ENCODE data around the gene CAMSAP1.

Gene CAMSAP1

GRCh38 chr9:135939351-135940265 is 32.3 kb upstream of the CAMSAP1 start:
- peak in 1 of 2 experiments; percentile 58 for DNase-seq

- DNase-seq, result no peak
Observed at GRCh38 chr9:135937521-135938489, 30.5 kb upstream of the CAMSAP1 start.

- no peak for DNase-seq
Observed at GRCh38 chr9:135933114-135933513, 25.8 kb upstream of the CAMSAP1 start.

- DNase-seq, result no peak
Observed at GRCh38 chr9:135932656-135933055, 25.3 kb upstream of the CAMSAP1 start.

- no peak for DNase-seq
Observed at GRCh38 chr9:135931349-135931820, 24.0 kb upstream of the CAMSAP1 start.

- DNase-seq, result no peak
Observed at GRCh38 chr9:135930446-135931345, 23.4 kb upstream of the CAMSAP1 start.

- no peak for DNase-seq
Observed at GRCh38 chr9:135929656-135930445, 22.5 kb upstream of the CAMSAP1 start.

- DNase-seq, result no peak
Observed at GRCh38 chr9:135928731-135929655, 21.6 kb upstream of the CAMSAP1 start.

- no peak for DNase-seq
Observed at GRCh38 chr9:135928074-135928730, 20.9 kb upstream of the CAMSAP1 start.

- no peak for DNase-seq
Observed at GRCh38 chr9:135927195-135928013, 20.1 kb upstream of the CAMSAP1 start.

- peak; percentile 41 to 54 for DNase-seq
Observed at GRCh38 chr9:135926402-135927194, 19.3 kb upstream of the CAMSAP1 start.

- DNase-seq, result peak; percentile 58 to 69
Observed at GRCh38 chr9:135925496-135926133, 18.3 kb upstream of the CAMSAP1 start.

GRCh38 chr9:135924628-135925338 is 17.4 kb upstream of the CAMSAP1 start:
- DNase-seq, result no peak

GRCh38 chr9:135923508-135923907 is 16.2 kb upstream of the CAMSAP1 start:
- DNase-seq, result no peak

- no peak for DNase-seq
Observed at GRCh38 chr9:135921749-135922310, 14.5 kb upstream of the CAMSAP1 start.

- DNase-seq, result no peak
Observed at GRCh38 chr9:135920973-135921585, 13.7 kb upstream of the CAMSAP1 start.
